Measurements from ENCODE around the gene KIF21B. TPM values are rescaled to one million over a fixed set of nuclear protein-coding genes. Genes with fewer than 3 reads are reported as not detected.

Gene KIF21B
- total and polyA plus RNA-seq, 2 of the 8 experiments (the other 6 are each of a cell fraction or from before 2014, with no cell fraction given), result 10.8 to 26.5 TPM

DNA sequence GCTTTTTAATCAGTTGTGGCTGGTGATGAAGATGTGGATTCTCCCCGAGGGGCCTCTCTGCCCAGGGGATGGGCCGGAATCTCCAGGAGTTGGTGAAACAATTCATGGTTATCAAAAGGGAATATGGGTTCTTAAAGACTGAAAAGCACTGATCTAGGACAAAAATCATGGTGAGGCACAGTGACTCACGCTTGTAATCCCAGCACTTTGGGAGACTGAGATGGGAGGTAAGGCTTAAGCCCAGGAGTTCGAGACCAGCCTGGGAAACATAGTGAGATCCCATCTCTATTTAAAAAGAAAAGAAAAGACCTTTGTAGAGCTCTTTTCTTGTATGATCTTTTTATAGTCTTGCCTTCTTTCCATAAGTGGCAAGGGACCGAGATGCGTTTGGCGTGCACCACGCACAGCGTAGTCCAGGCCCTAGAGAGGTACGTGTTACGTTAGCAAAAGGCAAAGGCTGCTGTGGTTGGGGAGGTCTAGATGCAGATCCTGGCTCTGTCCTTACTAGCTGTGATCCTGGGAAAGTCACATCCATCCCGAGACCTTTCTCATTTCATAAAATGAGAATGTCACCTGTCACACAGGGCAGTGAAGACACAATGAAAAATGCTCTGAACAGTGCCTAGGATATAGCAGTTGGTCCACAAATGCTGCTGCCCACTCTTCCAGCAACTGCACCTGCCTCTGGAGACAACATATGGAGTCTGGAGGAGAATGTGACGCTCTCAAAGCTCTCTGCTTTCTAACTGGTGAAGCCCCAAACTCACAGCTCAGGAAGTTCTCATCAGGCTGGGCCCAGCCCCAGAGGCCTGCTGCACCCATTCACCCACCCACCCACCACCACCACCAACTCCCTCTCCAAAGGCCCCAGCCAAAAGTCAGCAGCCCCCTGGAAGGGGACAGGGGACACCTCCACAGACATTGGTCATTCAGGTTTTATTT lies 54.8 kb downstream of the KIF21B start (continued):
- TF ChIP-seq BCL11A (IDR thresholded peaks at IDR 0.05; ENCODE audit: low read depth in 2 of 2, low read length in 2 of 2) (no peak), EZH2 (IDR thresholded peaks at IDR 0.05; ENCODE audit: low read depth, low read length, severe bottlenecking) (no peak), POU5F1 (IDR thresholded peaks at IDR 0.05; ENCODE audit: low read depth, low read length) (no peak)
